ENCODE measurements around the gene PCOLCE2. TPM values are rescaled to one million over a fixed set of nuclear protein-coding genes. Genes with fewer than 3 reads are reported as not detected.

Gene PCOLCE2
- total and polyA plus RNA-seq, 9 donors: 1.5 to 47.9 (median 3.6) TPM

DNA sequence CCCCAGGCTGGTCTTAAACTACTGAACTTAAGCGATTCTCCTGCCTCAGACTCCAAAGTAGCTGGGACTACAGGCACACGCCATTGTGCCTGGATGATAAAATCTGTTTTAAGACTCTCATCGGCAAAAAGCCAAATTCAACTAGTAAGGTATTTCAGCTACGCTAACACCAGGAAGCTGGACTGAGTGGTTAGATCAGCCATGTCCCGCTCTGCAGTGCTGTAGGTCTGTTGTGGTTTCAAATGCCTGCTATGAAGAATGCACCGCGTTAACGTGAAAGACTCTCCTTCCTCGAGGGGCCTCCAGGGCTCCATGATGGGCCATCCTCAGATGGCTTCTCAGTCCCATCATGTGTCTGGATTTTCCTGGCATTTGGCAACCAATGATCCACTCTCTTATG is 70.2 kb downstream of the PCOLCE2 start:
- Histone ChIP-seq H3K9me3 (no peaks in the 10 kb centered on the region), H3K27ac (no peak overlapping the region), H3K4me3 (no peak overlapping the region), H3K27me3 (no peaks in the 10 kb centered on the region), H3K4me1 (ENCODE audit: insufficient read depth) (no peaks in the 10 kb centered on the region), H3K36me3 (no peaks in the 10 kb centered on the region)
- TF ChIP-seq EP300 (IDR thresholded peaks at IDR 0.05): no peak
- TF ChIP-seq, protein P1, sequence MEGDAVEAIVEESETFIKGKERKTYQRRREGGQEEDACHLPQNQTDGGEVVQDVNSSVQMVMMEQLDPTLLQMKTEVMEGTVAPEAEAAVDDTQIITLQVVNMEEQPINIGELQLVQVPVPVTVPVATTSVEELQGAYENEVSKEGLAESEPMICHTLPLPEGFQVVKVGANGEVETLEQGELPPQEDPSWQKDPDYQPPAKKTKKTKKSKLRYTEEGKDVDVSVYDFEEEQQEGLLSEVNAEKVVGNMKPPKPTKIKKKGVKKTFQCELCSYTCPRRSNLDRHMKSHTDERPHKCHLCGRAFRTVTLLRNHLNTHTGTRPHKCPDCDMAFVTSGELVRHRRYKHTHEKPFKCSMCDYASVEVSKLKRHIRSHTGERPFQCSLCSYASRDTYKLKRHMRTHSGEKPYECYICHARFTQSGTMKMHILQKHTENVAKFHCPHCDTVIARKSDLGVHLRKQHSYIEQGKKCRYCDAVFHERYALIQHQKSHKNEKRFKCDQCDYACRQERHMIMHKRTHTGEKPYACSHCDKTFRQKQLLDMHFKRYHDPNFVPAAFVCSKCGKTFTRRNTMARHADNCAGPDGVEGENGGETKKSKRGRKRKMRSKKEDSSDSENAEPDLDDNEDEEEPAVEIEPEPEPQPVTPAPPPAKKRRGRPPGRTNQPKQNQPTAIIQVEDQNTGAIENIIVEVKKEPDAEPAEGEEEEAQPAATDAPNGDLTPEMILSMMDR (IDR thresholded peaks at IDR 0.05): no peak
- no peak for TF ChIP-seq POLR2A (IDR thresholded peaks at IDR 0.05)
- WGBS, 3 donors: 94 to 96% (median 96%) methylated on average over 9 of the region's 9 CpGs
- intact Hi-C loops (cut with DNase I): no loop called here
- DNase-seq: no peak

DNA sequence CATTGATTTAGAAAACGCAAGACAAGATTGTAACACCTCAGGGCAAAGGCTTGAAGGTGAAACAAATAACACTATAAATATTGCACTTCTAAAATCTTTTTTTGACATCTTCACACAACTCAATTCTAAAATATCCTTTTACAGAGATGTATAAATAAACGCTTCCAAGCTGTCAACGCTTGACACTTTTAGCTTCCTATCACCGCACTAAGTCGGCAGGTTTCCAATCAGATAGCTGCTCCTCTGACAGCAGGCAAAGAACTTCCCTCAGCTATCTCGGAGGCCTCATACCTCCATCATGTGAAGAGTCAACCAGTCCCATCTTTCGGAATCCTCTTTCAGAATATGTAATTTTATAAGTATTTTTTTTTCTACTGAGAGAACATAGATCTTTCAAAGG is 71.0 kb downstream of the PCOLCE2 start:
- no peak for DNase-seq
- 66 to 75% (median 67%) methylated on average over 7 of the region's 7 CpGs for WGBS, 3 donors
- no peak for TF ChIP-seq POLR2A (IDR thresholded peaks at IDR 0.05)
- TF ChIP-seq, protein P1 (IDR thresholded peaks at IDR 0.05): no peak
- no peak for TF ChIP-seq EP300 (IDR thresholded peaks at IDR 0.05)
- Histone ChIP-seq H3K27ac (no peak overlapping the region), H3K36me3 (no peaks in the 10 kb centered on the region), H3K4me1 (ENCODE audit: insufficient read depth) (no peaks in the 10 kb centered on the region), H3K4me3 (no peak overlapping the region), H3K27me3 (no peaks in the 10 kb centered on the region), H3K9me3 (no peaks in the 10 kb centered on the region)
- intact Hi-C loops (cut with DNase I): no loop called here

DNA sequence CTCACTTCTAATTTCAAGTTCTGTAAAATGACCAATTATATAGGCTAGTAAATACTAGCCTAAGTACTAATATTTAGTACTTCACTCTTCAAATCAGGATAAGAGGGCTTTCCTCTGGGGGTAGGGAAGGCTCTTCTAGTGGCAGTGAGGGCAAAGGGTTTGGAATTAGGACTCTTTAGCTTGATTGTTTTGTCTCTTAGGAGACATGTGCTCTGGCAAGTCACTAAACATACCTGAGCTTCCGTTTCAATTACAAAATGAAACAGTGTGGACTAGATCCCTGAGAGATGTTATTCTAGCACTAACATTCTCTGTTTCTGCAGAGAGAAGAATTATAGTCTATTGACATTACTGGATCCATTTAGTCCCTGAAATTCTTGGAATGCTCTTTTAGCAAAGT is 71.5 kb downstream of the PCOLCE2 start:
- Histone ChIP-seq H3K4me1 (ENCODE audit: insufficient read depth) (no peaks in the 10 kb centered on the region), H3K36me3 (no peaks in the 10 kb centered on the region), H3K9me3 (no peaks in the 10 kb centered on the region), H3K4me3 (no peak overlapping the region), H3K27me3 (no peaks in the 10 kb centered on the region), H3K27ac (no peak overlapping the region)
- no peak for DNase-seq
- intact Hi-C loops (cut with DNase I): no loop called here
- WGBS, 3 donors: 40 to 60% (median 47%) methylated on average over 1 of the region's 1 CpG
- TF ChIP-seq EP300 (IDR thresholded peaks at IDR 0.05): no peak
- no peak for TF ChIP-seq POLR2A (IDR thresholded peaks at IDR 0.05)
- TF ChIP-seq, protein P1 (IDR thresholded peaks at IDR 0.05): no peak

DNA sequence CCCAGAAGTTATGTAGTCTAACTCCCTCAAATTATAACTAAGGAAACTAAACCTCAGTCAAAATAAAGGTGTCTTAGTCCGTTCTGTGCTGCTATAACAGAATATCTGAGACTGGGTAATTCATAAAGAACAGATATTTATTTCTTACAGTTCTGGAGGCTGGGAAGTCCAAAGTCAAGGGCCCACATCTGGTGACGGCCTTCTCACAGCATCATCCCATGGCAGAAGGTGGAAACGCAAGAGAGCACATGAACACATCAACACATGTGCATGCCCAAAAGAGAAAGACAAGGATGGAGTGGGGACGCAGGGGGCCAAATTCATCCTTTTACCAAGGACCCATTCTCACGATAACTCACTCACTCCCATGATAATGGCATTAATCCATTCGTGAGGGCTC is 73.1 kb downstream of the PCOLCE2 start:
- WGBS, 3 donors: 82 to 90% (median 83%) methylated on average over 6 of the region's 6 CpGs
- Histone ChIP-seq H3K4me1 (ENCODE audit: insufficient read depth) (no peaks in the 10 kb centered on the region), H3K27ac (no peak overlapping the region), H3K9me3 (no peaks in the 10 kb centered on the region), H3K36me3 (no peaks in the 10 kb centered on the region), H3K27me3 (no peaks in the 10 kb centered on the region), H3K4me3 (no peak overlapping the region)
- no peak for TF ChIP-seq POLR2A (IDR thresholded peaks at IDR 0.05)
- TF ChIP-seq, protein P1 (IDR thresholded peaks at IDR 0.05): no peak
- intact Hi-C loops (cut with DNase I): no loop called here
- DNase-seq: no peak

DNA sequence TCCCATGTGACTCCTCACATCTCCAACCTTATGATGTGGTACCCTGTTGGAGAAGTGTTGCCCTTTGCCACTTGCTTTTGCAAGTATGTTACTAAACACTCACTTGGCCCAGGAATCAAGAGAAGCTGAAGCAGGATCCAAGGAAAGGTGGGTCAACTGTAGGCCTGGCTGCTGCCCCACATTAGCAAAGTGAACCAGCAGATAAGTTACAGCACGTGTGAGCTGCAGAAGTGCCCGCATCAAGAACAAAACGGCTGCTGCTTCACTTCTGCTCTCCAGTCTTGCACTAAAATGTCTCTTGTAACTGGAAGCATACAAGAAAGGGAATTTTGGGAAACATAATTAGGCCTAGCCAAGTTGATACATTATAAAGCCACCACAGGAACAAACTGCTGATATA is 79.6 kb downstream of the PCOLCE2 start:
- DNase-seq: no peak
- Histone ChIP-seq H3K4me3 (no peak overlapping the region), H3K4me1 (ENCODE audit: insufficient read depth) (no peaks in the 10 kb centered on the region), H3K27ac (no peak overlapping the region), H3K36me3 (no peaks in the 10 kb centered on the region), H3K27me3 (no peaks in the 10 kb centered on the region), H3K9me3 (no peaks in the 10 kb centered on the region)
- WGBS, 3 donors: 77 to 87% (median 84%) methylated on average over 3 of the region's 3 CpGs
- intact Hi-C loops (cut with DNase I): no loop called here
- TF ChIP-seq EP300 (IDR thresholded peaks at IDR 0.05): no peak
- TF ChIP-seq POLR2A (IDR thresholded peaks at IDR 0.05): no peak
- TF ChIP-seq, protein P1 (IDR thresholded peaks at IDR 0.05): no peak

Measured in ovary (tissue), 9 donors.